H7 (cell line): Measurements from ENCODE around the gene OTUD1. TPM values are rescaled to one million over a fixed set of nuclear protein-coding genes. Genes with fewer than 3 reads are reported as not detected.

Experiments
- DNase-seq: peaks from one replicate; pipeline ENCODE4 v3.0.0; 2012
- H3K27me3 ChIP-seq: 2 replicates; pipeline ENCODE4 v1.6.0; 2011; ENCODE audit warnings: mild to moderate bottlenecking, low read length; ENCODE audit not compliant: control insufficient read depth, insufficient read depth
- H3K36me3 ChIP-seq: replicated peaks from 2 replicates; pipeline ENCODE4 v1.5.1; 2011; ENCODE audit warnings: low read length; ENCODE audit not compliant: control insufficient read depth, insufficient read depth
- H3K4me3 ChIP-seq: 2 replicates; pipeline ENCODE4 v1.5.1; 2011; ENCODE audit warnings: low read depth, mild to moderate bottlenecking, control low read depth, low read length, moderate library complexity; ENCODE audit not compliant: insufficient read depth
- total RNA-seq: library from RNA; depleted of rRNA; stranded (reverse); fragments of >200 nt; shearing (Covaris generic); gene quantifications from 2 replicates; pipeline ENCODE4 v1.2.3, GENCODE V29; 2014

Gene OTUD1
- total RNA-seq, 1 experiment from 2014 or later = 3.1 TPM

DNA sequence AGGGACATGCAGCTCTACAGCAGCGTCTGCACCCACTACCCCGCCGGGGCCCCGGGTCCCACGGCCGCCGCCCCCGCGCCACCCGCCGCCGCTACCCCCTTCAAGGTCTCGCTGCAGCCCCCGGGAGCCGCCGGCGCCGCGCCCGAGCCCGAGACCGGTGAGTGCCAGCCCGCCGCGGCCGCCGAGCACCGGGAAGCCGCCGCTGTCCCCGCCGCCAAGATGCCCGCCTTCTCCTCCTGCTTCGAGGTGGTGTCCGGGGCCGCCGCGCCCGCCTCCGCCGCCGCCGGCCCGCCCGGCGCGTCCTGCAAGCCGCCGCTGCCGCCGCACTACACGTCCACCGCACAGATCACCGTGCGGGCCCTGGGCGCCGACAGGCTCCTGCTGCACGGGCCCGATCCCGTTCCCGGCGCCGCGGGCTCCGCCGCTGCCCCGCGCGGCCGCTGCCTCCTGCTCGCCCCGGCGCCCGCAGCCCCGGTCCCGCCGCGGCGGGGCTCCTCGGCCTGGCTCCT lies 631 bp downstream of the OTUD1 start:
- Histone ChIP-seq H3K4me3 (peak overlapping the region; percentile 65), H3K36me3 (no peaks in the 10 kb centered on the region), H3K27me3 (peaks cover 9% of the 10 kb centered on the region)
- no peak for DNase-seq

DNA sequence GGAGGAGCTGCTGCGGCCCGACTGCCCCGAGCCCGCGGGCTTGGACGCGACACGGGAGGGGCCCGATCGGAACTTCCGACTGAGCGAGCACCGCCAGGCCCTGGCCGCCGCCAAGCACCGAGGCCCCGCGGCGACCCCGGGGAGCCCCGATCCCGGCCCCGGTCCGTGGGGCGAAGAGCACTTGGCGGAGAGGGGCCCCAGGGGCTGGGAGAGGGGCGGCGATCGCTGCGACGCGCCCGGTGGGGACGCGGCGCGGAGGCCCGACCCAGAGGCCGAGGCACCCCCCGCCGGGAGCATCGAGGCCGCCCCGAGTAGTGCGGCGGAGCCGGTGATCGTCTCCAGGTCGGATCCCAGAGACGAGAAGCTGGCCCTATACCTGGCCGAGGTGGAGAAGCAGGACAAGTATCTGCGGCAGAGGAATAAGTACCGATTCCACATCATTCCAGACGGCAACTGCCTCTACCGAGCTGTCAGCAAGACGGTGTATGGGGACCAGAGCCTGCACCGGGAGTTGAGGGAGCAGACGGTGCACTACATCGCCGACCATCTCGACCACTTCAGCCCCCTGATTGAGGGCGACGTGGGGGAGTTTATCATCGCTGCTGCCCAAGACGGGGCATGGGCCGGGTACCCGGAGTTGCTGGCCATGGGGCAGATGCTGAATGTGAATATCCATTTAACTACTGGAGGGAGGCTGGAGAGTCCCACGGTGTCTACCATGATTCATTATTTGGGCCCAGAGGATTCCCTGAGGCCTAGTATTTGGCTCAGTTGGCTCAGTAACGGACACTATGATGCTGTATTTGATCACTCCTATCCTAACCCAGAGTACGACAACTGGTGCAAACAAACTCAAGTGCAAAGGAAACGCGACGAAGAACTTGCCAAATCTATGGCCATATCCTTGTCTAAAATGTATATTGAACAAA lies 1.4 kb downstream of the OTUD1 start:
- peaks cover 9% of the 10 kb centered on the region for H3K27me3 ChIP-seq
- H3K4me3 ChIP-seq = peak overlapping the region; percentile 65
- H3K36me3 ChIP-seq = no peaks in the 10 kb centered on the region
- peak; percentile 71 for DNase-seq

DNA sequence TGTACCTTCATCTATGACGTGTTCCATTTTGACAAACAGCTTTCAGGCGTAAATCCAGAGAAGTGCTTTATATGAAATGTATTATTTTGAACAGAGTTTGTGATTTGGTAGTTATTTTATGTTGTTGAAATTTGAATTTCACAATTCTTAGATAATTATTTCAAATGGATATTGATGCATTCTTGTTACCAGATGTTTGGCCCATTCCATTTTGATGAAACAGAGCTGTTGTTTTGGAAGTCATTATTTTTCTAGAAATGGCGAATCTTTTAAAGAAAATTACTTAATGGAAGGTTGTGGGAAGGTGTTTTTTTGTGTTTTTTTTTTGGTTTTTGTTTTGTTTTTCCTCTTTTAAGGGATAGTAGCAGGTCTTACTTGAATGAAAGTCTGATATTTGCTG lies 2.4 kb downstream of the OTUD1 start:
- DNase-seq = no peak
- no peak overlapping the region for H3K4me3 ChIP-seq
- no peaks in the 10 kb centered on the region for H3K36me3 ChIP-seq
- peaks cover 9% of the 10 kb centered on the region for H3K27me3 ChIP-seq

DNA sequence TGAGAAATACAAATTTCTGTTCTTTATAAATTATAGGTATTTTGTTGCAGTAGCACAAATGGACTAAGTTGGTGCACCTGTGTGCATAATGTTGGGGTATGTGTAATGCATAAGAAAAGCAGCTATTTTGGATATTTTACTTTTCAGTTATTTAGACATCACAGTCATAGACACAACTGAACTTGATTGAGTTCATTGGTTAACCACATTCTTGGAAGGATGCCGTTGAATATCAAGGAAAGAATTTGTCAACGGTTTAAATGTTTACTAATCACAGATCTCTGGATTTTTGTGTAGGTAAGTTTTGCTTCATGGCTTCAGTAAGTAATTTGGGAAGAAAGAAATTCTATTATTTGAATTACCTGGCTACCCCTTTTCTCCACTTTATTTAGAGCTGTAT lies 4.1 kb downstream of the OTUD1 start:
- DNase-seq = no peak
- no peaks in the 10 kb centered on the region for H3K36me3 ChIP-seq
- H3K27me3 ChIP-seq = peaks cover 9% of the 10 kb centered on the region
- H3K4me3 ChIP-seq = no peak overlapping the region

DNA sequence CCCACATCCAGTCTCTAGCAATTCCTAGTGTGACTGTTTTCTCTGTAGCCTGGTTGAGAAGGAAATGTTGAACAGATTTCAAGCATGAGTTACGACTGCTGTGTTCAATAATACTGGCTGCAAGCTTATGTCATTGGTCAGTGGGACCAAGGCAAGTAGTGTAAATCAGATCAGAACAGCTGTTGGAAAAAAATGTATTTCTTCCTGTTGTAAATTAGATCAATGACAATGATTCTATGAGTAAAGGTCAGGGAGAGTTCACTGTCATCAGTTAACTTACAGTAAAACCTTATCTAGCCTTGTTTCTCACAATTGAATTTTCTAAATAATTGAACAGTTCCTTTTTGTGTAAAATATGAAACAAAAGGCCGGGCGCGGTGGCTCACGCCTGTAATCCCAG lies 6.7 kb downstream of the OTUD1 start:
- no peak for DNase-seq
- no peak overlapping the region for H3K4me3 ChIP-seq
- no peaks in the 10 kb centered on the region for H3K36me3 ChIP-seq
- H3K27me3 ChIP-seq = peaks cover 2% of the 10 kb centered on the region; the same call in 1 of the 2 replicates

DNA sequence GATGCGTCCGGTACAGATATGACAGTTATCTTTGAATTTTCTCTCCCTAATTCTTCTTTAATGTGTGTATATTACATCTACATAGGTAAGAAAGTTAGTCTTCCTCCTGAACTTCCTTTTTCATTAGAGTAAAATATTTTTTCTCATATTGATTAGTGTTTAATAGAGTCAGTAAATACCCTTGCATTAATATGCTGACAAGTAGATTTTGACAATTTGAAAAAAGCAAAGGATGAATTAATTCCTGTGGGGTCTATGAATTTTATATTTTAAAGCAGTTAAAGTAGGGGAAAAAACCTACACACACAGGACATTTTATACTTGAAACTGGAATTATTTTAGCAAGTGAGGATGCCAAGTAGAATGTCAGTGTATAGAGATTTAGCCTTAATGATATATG lies 9.4 kb downstream of the OTUD1 start:
- DNase-seq = no peak
- no peaks in the 10 kb centered on the region for H3K27me3 ChIP-seq
- H3K36me3 ChIP-seq = no peaks in the 10 kb centered on the region
- no peak overlapping the region for H3K4me3 ChIP-seq

DNA sequence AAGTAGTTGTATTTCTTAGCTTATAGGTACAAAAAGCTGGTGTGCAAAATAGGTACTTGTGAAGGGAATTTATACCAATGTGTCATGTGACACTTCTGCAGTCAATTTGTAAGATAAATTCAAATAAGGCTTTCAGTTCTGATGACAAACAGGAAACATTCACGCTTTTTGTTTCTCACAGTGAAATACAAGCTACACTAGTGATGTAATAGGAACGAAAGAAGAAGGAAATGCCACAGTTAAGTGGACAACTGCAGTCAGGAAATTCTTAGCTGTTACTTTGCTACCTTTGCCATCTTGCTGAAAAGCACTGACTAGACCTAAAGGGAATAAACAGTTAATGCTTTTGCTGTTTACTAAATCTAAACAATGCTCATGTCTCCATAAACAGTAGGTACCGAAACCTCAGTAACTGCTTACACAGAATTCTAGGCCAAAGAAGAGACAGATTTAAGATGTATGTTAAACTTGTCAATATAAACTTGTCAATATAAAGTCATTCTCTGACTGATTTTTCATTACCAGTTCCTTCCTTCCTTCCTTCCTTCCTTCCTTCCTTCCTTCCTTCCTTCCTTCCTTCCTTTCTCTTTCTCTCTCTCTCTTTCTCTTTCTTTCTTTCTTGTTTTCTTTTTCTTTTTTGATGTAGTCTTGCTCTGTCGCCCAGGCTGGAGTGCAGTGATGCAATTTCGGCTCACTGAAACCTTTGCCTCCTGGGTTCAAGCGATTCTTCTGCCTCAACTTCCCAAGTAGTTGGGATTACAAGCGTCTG lies 10.1 kb downstream of the OTUD1 start:
- no peaks in the 10 kb centered on the region for H3K27me3 ChIP-seq
- no peaks in the 10 kb centered on the region for H3K36me3 ChIP-seq
- no peak for DNase-seq
- H3K4me3 ChIP-seq = no peak overlapping the region

DNA sequence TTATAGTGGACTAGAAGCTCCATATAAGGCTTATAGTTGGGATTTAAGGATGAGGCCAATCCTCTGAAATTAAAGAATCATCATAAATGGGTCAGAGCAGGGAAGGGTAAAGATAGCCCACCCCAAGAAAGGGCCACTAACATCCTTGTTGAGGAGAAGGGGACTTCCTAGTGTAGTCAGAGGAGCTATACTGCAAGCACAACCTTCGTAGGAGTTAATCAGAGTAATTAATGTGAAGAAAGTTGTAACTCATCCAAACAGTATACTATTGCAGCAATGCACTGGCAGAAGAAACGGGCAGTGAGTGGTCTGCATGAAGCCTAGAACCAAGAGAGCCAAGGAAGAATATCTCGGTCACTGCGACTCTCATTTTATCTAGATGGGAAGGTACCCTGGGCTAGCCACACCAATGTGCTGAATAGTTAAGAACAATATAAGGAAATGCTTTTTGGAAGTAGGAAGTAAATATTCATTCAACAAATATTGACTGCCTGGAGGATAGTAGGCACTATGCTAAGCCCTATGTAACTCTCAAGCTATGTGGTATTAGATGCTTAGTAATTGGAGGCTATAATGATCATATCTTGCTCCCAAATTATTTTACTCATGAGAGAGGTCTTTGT lies 13.3 kb downstream of the OTUD1 start:
- DNase-seq = no peak
- H3K27me3 ChIP-seq = no peaks in the 10 kb centered on the region
- no peaks in the 10 kb centered on the region for H3K36me3 ChIP-seq
- no peak overlapping the region for H3K4me3 ChIP-seq

DNA sequence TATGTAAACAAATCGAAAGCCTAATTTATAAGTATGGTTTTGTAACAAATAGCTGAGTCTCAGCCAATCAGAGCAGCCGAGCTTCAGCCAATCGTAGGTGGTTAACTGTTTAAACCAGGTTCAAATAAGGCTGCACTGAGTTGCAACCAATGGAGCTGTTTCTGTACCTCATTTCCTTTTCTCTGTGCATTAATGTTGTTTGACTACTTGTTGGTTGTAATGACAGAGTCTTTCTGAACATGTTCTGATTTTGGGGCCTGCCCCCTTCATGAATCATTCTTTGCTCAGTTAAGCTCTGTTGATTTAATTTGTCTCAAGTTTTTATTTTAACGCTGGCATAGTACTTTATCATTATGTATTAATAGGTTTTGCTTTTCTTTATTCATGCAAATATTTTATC lies 14.6 kb downstream of the OTUD1 start:
- no peaks in the 10 kb centered on the region for H3K36me3 ChIP-seq
- DNase-seq = no peak
- no peak overlapping the region for H3K4me3 ChIP-seq
- H3K27me3 ChIP-seq = no peaks in the 10 kb centered on the region

DNA sequence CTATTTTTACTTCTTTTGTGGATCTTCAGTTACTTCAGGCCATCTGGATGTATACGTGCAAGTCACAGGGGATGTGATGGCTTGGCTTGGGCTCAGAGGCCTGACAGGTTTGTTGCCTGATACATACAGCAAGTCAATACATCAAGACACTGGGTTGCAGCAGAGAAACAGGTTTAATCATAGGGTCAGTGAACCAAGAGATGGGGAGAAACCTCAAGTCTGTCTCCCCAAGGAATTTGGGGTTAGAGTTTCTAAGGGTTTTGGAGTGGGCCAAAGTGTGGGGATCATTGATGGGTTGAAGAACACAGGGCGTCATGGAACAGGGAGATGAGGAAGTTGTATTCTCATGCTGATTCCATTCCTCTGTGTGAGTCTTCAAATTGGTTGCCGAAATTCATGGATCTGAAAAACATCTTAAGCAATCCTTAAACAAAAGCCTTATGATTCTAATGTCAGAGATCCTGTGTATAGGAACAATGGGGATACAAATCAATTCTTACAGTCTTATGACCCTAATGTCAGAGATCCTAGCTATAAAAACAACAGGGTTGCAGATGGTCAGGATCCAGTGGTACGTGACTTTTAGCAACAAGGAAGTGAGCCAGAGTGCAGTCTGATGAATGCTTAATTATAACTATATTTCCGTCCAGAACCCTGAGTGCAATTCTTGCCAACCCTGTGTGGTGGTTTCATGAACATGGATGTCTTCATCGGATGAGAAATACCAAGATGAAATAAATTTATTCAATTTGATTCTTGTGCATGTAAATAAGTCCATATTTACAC lies 18.9 kb downstream of the OTUD1 start:
- Histone ChIP-seq H3K4me3 (no peak overlapping the region), H3K27me3 (no peaks in the 10 kb centered on the region), H3K36me3 (no peaks in the 10 kb centered on the region)
- DNase-seq = no peak

DNA sequence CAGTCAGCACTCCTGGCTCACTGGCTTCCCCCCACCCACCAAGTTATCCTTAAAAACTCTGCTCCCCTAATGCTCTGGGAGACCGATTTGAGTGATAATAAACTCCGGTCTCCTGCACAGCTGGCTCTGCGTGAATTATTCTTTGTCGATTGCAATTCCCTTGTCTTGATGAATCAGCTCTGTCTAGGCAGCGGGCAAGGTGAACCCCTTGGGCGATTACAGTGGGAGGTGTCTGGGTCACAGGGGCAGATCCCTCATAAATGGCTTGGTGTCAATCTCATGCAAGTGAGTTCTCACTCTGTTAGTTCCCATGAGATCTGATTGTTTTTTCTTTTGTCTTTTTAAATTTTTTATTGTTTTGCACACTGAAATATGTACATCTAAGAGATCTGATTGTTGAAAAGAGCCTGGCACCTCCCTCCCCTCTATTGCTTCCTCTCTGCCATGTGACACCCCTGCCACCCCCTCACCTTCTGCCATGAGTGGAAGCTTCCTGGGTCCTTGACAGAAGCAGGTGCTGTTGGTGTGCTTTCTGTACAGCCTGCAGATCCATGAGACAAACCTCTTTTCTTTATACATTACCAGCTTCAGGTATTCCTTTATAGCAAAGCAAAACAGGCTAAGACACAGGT lies 20.5 kb downstream of the OTUD1 start:
- no peaks in the 10 kb centered on the region for H3K36me3 ChIP-seq
- DNase-seq = no peak
- H3K4me3 ChIP-seq = no peak overlapping the region
- no peaks in the 10 kb centered on the region for H3K27me3 ChIP-seq

DNA sequence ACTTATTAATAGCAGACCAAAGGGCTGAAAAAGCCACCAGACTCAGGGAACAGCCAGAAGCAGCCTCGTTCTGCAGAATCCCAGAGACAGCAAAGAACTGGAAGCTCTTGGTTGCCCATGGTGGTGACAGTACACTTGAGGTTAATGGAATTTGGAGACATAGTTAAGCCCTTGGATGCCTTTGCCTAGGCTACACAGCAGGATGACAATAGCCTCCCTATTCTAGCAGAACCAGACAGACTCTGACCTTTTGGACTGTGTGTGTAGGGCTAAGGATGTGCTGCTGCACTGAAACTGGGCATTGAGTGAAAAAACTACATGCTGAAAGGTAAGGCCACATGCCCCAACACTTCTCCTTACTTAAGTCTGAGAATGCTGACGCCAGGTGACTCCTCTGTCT lies 22.7 kb downstream of the OTUD1 start:
- no peak overlapping the region for H3K4me3 ChIP-seq
- no peak for DNase-seq
- H3K36me3 ChIP-seq = no peaks in the 10 kb centered on the region
- H3K27me3 ChIP-seq = no peaks in the 10 kb centered on the region

DNA sequence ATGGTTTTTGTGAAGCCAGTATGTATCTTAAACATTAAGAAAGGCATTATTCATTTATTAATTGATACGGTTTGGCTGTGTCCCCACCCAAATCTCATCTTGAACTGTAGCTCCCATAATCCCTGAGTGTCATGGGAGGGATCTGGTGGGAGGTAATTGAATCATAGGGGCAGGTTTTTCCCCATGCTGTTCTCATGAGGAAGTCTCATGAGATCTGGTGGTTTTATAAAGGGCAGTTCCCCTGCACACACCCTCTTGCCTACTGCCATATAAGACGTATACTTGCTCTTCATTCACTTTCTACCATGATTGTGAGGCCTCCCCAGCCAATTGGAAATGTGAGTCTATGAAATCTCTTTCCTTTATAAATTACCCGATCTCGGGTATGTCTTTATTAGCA lies 28.1 kb downstream of the OTUD1 start:
- DNase-seq = no peak
- Histone ChIP-seq H3K36me3 (no peaks in the 10 kb centered on the region), H3K27me3 (no peaks in the 10 kb centered on the region)

DNA sequence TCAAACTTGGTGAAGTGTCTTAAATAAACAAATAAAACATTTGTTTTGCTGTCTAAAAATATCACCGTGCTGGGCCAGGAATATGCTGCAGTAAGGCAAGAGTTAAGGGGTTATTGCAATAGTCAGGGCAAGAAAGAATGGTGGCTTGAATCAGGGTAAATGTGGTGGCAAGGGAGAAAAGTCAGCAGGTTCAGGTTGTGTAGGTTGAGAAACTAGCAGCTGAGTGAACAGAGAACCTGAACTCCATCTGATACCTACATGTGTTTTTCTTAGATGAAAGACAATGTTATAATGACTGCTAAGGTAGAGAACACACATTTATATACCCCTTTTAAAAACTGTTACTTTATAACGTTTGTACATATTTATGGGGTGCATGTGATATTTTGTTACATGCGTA lies 28.7 kb downstream of the OTUD1 start:
- Histone ChIP-seq H3K36me3 (no peaks in the 10 kb centered on the region), H3K4me3 (no peak overlapping the region), H3K27me3 (no peaks in the 10 kb centered on the region)
- DNase-seq = no peak

More for the DNA sequence above, 28.1 kb downstream of the OTUD1 start:
- H3K4me3 ChIP-seq = no peak overlapping the region
